ENCODE results near the gene KCNK10. TPM values are rescaled to one million over a fixed set of nuclear protein-coding genes. Genes with fewer than 3 reads are reported as not detected.

KCNK10 gene
- total RNA-seq, 1 donor from 2014 or later, result 11.5 TPM

- Mint-ChIP-seq H3K27ac (ENCODE audit: unreplicated experiment) (no peak overlapping the region), H3K4me3 (no peak overlapping the region), H3K9me3 (no peaks in the 10 kb centered on the region), H3K27me3 (ENCODE audit: low read depth) (peaks cover 12% of the 10 kb centered on the region), H3K36me3 (ENCODE audit: low read depth) (no peaks in the 10 kb centered on the region), H3K4me1 (peaks cover 3% of the 10 kb centered on the region)
- DNase-seq (ENCODE audit: low read depth, low spot score), result no peak
- TF ChIP-seq CTCF (conservative IDR thresholded peaks at IDR 0.05), result no peak
Observed at GRCh38 chr14:88143810-88144209, 179.3 kb downstream of the KCNK10 start.

GRCh38 chr14:88142997-88143396 lies 180.1 kb downstream of the KCNK10 start:
- no peaks in the 10 kb centered on the region for H3K36me3 Mint-ChIP-seq (ENCODE audit: low read depth)
- DNase-seq (ENCODE audit: low read depth, low spot score), result no peak
- no peaks in the 10 kb centered on the region for H3K4me1 Mint-ChIP-seq
- H3K27ac Mint-ChIP-seq (ENCODE audit: unreplicated experiment), result no peak overlapping the region
- H3K27me3 Mint-ChIP-seq (ENCODE audit: low read depth), result peaks cover 12% of the 10 kb centered on the region
- no peaks in the 10 kb centered on the region for H3K9me3 Mint-ChIP-seq
- H3K4me3 Mint-ChIP-seq, result no peak overlapping the region
- TF ChIP-seq CTCF (conservative IDR thresholded peaks at IDR 0.05), result no peak

GRCh38 chr14:88140874-88141273 lies 182.2 kb downstream of the KCNK10 start:
- TF ChIP-seq CTCF (conservative IDR thresholded peaks at IDR 0.05), result no peak
- no peaks in the 10 kb centered on the region for H3K36me3 Mint-ChIP-seq (ENCODE audit: low read depth)
- no peaks in the 10 kb centered on the region for H3K9me3 Mint-ChIP-seq
- no peaks in the 10 kb centered on the region for H3K4me1 Mint-ChIP-seq
- no peak overlapping the region for H3K27ac Mint-ChIP-seq (ENCODE audit: unreplicated experiment)
- H3K27me3 Mint-ChIP-seq (ENCODE audit: low read depth), result peaks cover 12% of the 10 kb centered on the region
- no peak overlapping the region for H3K4me3 Mint-ChIP-seq
- no peak for DNase-seq (ENCODE audit: low read depth, low spot score)

GRCh38 chr14:88137327-88137726 lies 185.7 kb downstream of the KCNK10 start:
- no peak for TF ChIP-seq CTCF (conservative IDR thresholded peaks at IDR 0.05)
- H3K27ac Mint-ChIP-seq (ENCODE audit: unreplicated experiment), result no peak overlapping the region
- DNase-seq (ENCODE audit: low read depth, low spot score), result no peak

More at GRCh38 chr14:88137327-88137726, 185.7 kb downstream of the KCNK10 start:
- H3K4me3 Mint-ChIP-seq, result no peak overlapping the region
- peaks cover 12% of the 10 kb centered on the region for H3K27me3 Mint-ChIP-seq (ENCODE audit: low read depth)
- H3K36me3 Mint-ChIP-seq (ENCODE audit: low read depth), result no peaks in the 10 kb centered on the region
- H3K9me3 Mint-ChIP-seq, result no peaks in the 10 kb centered on the region
- no peaks in the 10 kb centered on the region for H3K4me1 Mint-ChIP-seq

Other genes starting within 250 kb of the KCNK10 start
- gene SPATA7, start 62.4 kb upstream of the KCNK10 start, total RNA-seq, result 18.9 and 19.4 TPM in 2 replicates
- 21.9 and 25.3 TPM in 2 replicates for gene PTPN21, start 231.7 kb upstream of the KCNK10 start, total RNA-seq
- gene ZC3H14, start 239.8 kb upstream of the KCNK10 start, total RNA-seq, result 92.7 and 104 TPM in 2 replicates